HFF-Myc (cell line): ENCODE data around the gene TH.

ENCODE experiments used
- DNase-seq: peaks from one replicate; pipeline ENCODE4 v3.0.0-alpha.2; 2011; ENCODE audit warnings: low read depth; ENCODE audit errors: extremely low read depth
- H3K4me3 ChIP-seq: replicated peaks from 2 replicates; pipeline ENCODE4 v1.5.1; 2011; ENCODE audit warnings: low read depth, mild to moderate bottlenecking, control low read depth, low read length
- CTCF ChIP-seq: IDR thresholded peaks from 2 replicates; pipeline ENCODE4 v1.5.1; 2012; ENCODE audit warnings: mild to moderate bottlenecking, low read depth, low read length, control low read depth; ENCODE audit errors: missing control alignments

Gene TH

GRCh38 chr11:2135648-2136201 is 35.9 kb downstream of the TH start:
- DNase-seq, result no peak
- H3K4me3 ChIP-seq, result no peak overlapping the region
- no peak for TF ChIP-seq CTCF

GRCh38 chr11:2135018-2135569 is 36.5 kb downstream of the TH start:
- H3K4me3 ChIP-seq, result no peak overlapping the region

GRCh38 chr11:2134022-2135010 is 37.3 kb downstream of the TH start:
- H3K4me3 ChIP-seq, result no peak overlapping the region
- no peak for DNase-seq
- TF ChIP-seq CTCF, result no peak

More at GRCh38 chr11:2135018-2135569, 36.5 kb downstream of the TH start:
- no peak for DNase-seq
- TF ChIP-seq CTCF, result no peak

- TF ChIP-seq CTCF, result no peak
- no peak for DNase-seq
- no peak overlapping the region for H3K4me3 ChIP-seq
Measured at GRCh38 chr11:2133241-2134021, 38.2 kb downstream of the TH start.

GRCh38 chr11:2132874-2133240 is 38.8 kb downstream of the TH start:
- DNase-seq, result no peak
- no peak for TF ChIP-seq CTCF
- no peak overlapping the region for H3K4me3 ChIP-seq

- DNase-seq, result no peak
- no peak for TF ChIP-seq CTCF
- H3K4me3 ChIP-seq, result no peak overlapping the region
Measured at GRCh38 chr11:2132246-2132645, 39.4 kb downstream of the TH start.
